OCI-LY1 (cell line): ENCODE data around the gene CYBA.

ENCODE experiments used
- H2AFZ ChIP-seq: fragments of 200-600 bp; sonication (generic), shearing (Covaris generic); 2 replicates; pipeline ENCODE4 v1.6.0; 2014; ENCODE audit warnings: antibody characterized with exemption, mild to moderate bottlenecking, low read length
- H3F3A ChIP-seq: fragments of 200-600 bp; sonication (generic), shearing (Covaris generic); 2 replicates; pipeline ENCODE4 v1.6.0; 2014; ENCODE audit warnings: mild to moderate bottlenecking, antibody characterized with exemption, low read length, moderate library complexity; ENCODE audit not compliant: insufficient read depth
- H3K27ac ChIP-seq: fragments of 200-600 bp; sonication (generic); 2 replicates; pipeline ENCODE4 v1.5.1; 2014; ENCODE audit warnings: low read length, mixed run types, mild to moderate bottlenecking, low read depth; ENCODE audit not compliant: poor library complexity, severe bottlenecking
- H3K27me3 ChIP-seq: fragments of 200-600 bp; sonication (generic); 2 replicates; pipeline ENCODE4 v1.6.0; 2014; ENCODE audit warnings: antibody characterized with exemption, mild to moderate bottlenecking, low read length, moderate library complexity; ENCODE audit not compliant: insufficient read depth
- H3K36me3 ChIP-seq: fragments of 200-600 bp; sonication (generic); 2 replicates; pipeline ENCODE4 v1.6.1; 2014; ENCODE audit warnings: mild to moderate bottlenecking, antibody characterized with exemption, low read length, moderate library complexity, mixed read lengths; ENCODE audit not compliant: insufficient read depth
- H3K4me1 ChIP-seq: fragments of 200-600 bp; sonication (generic); 2 replicates; pipeline ENCODE4 v1.5.1; 2014; ENCODE audit warnings: mild to moderate bottlenecking, low read length, moderate library complexity; ENCODE audit not compliant: insufficient read depth, severe bottlenecking
- H3K4me2 ChIP-seq: fragments of 200-600 bp; sonication (generic), shearing (Covaris generic); 2 replicates; pipeline ENCODE4 v1.6.1; 2014; ENCODE audit warnings: low read length
- H3K4me3 ChIP-seq: fragments of 200-600 bp; sonication (generic); 2 replicates; pipeline ENCODE4 v1.5.1; 2014; ENCODE audit warnings: low read length, low read depth, mild to moderate bottlenecking, mixed read lengths; ENCODE audit not compliant: poor library complexity, severe bottlenecking
- H3K79me2 ChIP-seq: fragments of 200-600 bp; shearing (Covaris generic); 2 replicates; pipeline ENCODE4 v1.6.1; 2016; ENCODE audit warnings: mixed run types, low read length, mixed read lengths; ENCODE audit not compliant: insufficient read depth
- H3K9ac ChIP-seq: fragments of 200-600 bp; sonication (generic), shearing (Covaris generic); 2 replicates; pipeline ENCODE4 v1.6.1; 2014; ENCODE audit warnings: mild to moderate bottlenecking, low read length, mixed read lengths
- H3K9me2 ChIP-seq: fragments of 200-600 bp; sonication (generic), shearing (Covaris generic); 2 replicates; pipeline ENCODE4 v1.6.1; 2014; ENCODE audit warnings: low read depth, mild to moderate bottlenecking, low read length, mixed read lengths
- H3K9me3 ChIP-seq: fragments of 200-600 bp; shearing (Covaris generic); 2 replicates; pipeline ENCODE4 v1.6.1; 2014; ENCODE audit warnings: low read length, mixed read lengths
- H4K20me1 ChIP-seq: fragments of 200-600 bp; sonication (generic), shearing (Covaris generic); 2 replicates; pipeline ENCODE4 v1.6.0; 2016; ENCODE audit warnings: mild to moderate bottlenecking, low read length; ENCODE audit not compliant: insufficient read depth
- CTCF ChIP-seq: fragments of 200-600 bp; sonication (generic), shearing (Covaris generic); IDR thresholded peaks from 2 replicates; pipeline ENCODE4 v1.5.1; 2017; ENCODE audit warnings: mild to moderate bottlenecking, antibody characterized with exemption, low read length, moderate library complexity, mixed read lengths
- EZH2 ChIP-seq: fragments of 200-600 bp; sonication (generic), shearing (Covaris generic); IDR thresholded peaks from 2 replicates; pipeline ENCODE4 v1.8.0; 2017; ENCODE audit warnings: borderline replicate concordance, mixed run types, mild to moderate bottlenecking, antibody characterized with exemption, low read length, moderate library complexity, mixed read lengths

Gene CYBA

DNA sequence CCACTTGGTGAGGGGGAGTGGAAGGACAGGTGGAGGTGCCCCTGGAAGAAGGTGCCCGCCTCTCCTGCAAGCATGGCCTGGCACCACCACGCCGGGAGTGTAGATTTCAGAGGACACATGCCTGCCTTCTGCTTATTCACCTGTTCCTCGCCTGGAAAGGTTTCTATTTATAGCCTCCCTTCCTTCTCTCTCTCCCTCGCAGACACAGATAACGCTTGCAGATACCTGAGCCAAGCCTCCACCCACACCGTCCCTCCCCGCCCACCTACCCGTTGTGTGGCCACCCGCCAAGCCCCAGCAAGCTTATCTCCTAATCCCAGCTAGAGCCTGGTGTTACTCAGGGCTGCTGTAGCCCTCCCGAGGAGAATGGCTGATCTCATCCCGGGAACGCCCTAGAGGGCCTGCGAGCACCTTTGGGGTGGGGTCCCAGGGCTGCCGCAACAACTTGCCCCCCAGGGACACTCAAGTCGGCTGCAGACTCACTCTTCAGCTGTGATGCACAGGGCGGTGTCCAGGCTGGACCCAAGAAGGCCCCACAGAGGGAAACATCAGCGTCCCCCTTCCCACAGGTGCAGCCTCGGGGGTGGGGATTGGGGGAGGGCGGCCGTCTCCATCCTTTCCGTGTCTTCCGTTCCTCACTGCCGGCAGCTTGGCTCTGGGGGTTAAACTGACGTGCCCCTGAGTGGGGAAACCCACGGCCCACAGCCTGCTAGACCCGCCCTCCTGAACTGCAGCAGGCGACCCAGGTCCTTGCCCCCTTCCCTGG is 37.3 kb upstream of the CYBA start:
- Histone ChIP-seq H3K9me2 (no peaks in the 10 kb centered on the region), H3K4me3 (no peak overlapping the region), H3K4me2 (no peak overlapping the region), H3K9ac (no peak overlapping the region), H3F3A (no peaks in the 10 kb centered on the region), H3K4me1 (peaks cover 16% of the 10 kb centered on the region), H3K9me3 (no peaks in the 10 kb centered on the region), H3K27ac (no peak overlapping the region), H4K20me1 (no peaks in the 10 kb centered on the region), H3K36me3 (no peaks in the 10 kb centered on the region), H3K27me3 (peaks cover 12% of the 10 kb centered on the region; the same call in 1 of the 2 replicates), H3K79me2 (no peaks in the 10 kb centered on the region), H2AFZ (no peak overlapping the region)
- TF ChIP-seq EZH2 (no peak), CTCF (no peak)

DNA sequence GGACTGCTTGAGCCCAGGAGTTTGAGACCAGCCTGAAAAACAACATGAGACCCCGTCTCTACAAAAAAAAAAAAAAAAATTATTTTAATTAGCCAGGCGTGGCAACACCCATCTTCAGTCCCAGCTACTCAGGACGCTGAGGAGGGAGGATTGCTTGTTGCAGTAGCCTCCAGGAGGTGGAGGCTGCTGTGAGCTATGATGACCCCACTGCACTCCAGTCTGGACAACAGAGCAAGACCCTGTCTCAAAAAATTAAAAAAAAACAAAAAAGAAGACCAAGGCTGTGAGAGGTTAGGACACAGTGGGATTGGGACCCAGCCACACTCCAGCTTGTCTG is 36.8 kb upstream of the CYBA start:
- Histone ChIP-seq H4K20me1 (no peaks in the 10 kb centered on the region), H3K79me2 (no peaks in the 10 kb centered on the region), H2AFZ (no peak overlapping the region), H3K4me2 (no peak overlapping the region), H3F3A (no peaks in the 10 kb centered on the region), H3K27me3 (peaks cover 12% of the 10 kb centered on the region; the same call in 1 of the 2 replicates), H3K4me1 (peaks cover 16% of the 10 kb centered on the region), H3K9me3 (no peaks in the 10 kb centered on the region), H3K9ac (no peak overlapping the region), H3K36me3 (no peaks in the 10 kb centered on the region), H3K4me3 (no peak overlapping the region), H3K27ac (no peak overlapping the region), H3K9me2 (no peaks in the 10 kb centered on the region)
- TF ChIP-seq CTCF: no peak
- no peak for TF ChIP-seq EZH2

DNA sequence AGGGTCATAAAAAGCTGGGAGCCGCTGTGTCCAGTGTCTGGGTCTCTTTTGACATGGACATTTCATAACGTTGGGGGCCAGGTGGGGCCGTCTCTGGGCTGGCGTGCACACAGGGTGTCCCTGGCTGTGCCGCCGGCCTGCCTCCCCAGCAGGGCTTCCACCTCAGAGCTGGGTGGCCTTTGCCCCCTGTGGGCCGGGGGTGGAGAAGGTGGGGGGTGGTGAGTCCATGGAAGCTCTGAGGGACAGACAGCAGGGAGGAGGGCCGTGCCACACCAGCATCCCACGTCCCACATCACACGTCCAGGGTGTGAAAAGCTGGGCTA is 36.4 kb upstream of the CYBA start:
- Histone ChIP-seq H3K36me3 (no peaks in the 10 kb centered on the region), H3K4me3 (no peak overlapping the region), H3K4me2 (no peak overlapping the region), H2AFZ (no peak overlapping the region), H3K9me3 (no peaks in the 10 kb centered on the region), H3F3A (0 out of 2 replicates have a peak, but pooled peaks cover 3% of the 10 kb centered on the region), H3K79me2 (no peaks in the 10 kb centered on the region), H3K9ac (no peak overlapping the region), H3K4me1 (peaks cover 19% of the 10 kb centered on the region), H4K20me1 (no peaks in the 10 kb centered on the region), H3K9me2 (no peaks in the 10 kb centered on the region), H3K27ac (no peak overlapping the region), H3K27me3 (peaks cover 12% of the 10 kb centered on the region; the same call in 1 of the 2 replicates)
- TF ChIP-seq CTCF: no peak
- no peak for TF ChIP-seq EZH2
